Transverse colon (tissue), 4 donors: ENCODE data around the gene STN1. TPM values are rescaled to one million over a fixed set of nuclear protein-coding genes. Genes with fewer than 3 reads are reported as not detected.

ENCODE experiments used
- DNase-seq: peaks from one replicate; pipeline ENCODE4 v3.0.0-alpha.2; 2019
- H3K27ac ChIP-seq, 4 donors: fragments of 200-600 bp; sonication (generic); 2 replicates each; pipeline ENCODE4 v1.5.1; 2016 to 2018; ENCODE audit warnings: inconsistent platforms in 4 of 4
- H3K27me3 ChIP-seq: fragments of 200-600 bp; sonication (generic); 2 replicates; pipeline ENCODE4 v1.5.1; 2017; ENCODE audit warnings: inconsistent platforms
- H3K36me3 ChIP-seq, 4 donors: fragments of 200-600 bp; sonication (generic); 2 replicates each; pipeline ENCODE4 v1.5.1; 2017 to 2019; ENCODE audit warnings: inconsistent platforms in 4 of 4
- H3K4me1 ChIP-seq, 4 donors: fragments of 200-600 bp; sonication (generic); 2 replicates each; pipeline ENCODE4 v1.5.1; 2017 to 2020; ENCODE audit warnings: inconsistent platforms in 4 of 4
- H3K4me3 ChIP-seq, 4 donors: fragments of 200-600 bp; sonication (generic); 1 replicate in 1 of 4; 2 replicates in 3 of 4; pipeline versions ENCODE4 v1.5.1 to v1.6.1; 2017 to 2019; ENCODE audit warnings: inconsistent platforms in 4 of 4
- H3K9me3 ChIP-seq, 2 donors: fragments of 200-600 bp; sonication (generic); 2 replicates each; pipeline ENCODE4 v1.5.1; 2017 to 2019; ENCODE audit warnings: inconsistent platforms in 2 of 2
- EP300 ChIP-seq: sonication (generic); formaldehyde crosslinking; IDR thresholded peaks from one replicate; pipeline ENCODE4 v1.6.1; 2017; ENCODE audit warnings: antibody characterized with exemption, low read depth
- POLR2A ChIP-seq: fragments of 450-650 bp; IDR thresholded peaks from one replicate; pipeline ENCODE4 v1.6.1; 2016; ENCODE audit warnings: antibody characterized with exemption, mild to moderate bottlenecking, moderate library complexity
- POLR2AphosphoS5 ChIP-seq, 3 donors: sonication (generic); formaldehyde crosslinking; IDR thresholded peaks; one replicate each; pipeline ENCODE4 v1.6.1; 2016; ENCODE audit warnings: antibody characterized with exemption in 3 of 3
- WGBS, 2 donors: methylation state at CpG; one replicate each; pipeline ENCODE4 v1.1.5; 2018; ENCODE audit warnings: low coverage in 1 of 2; 5-methylcytosine and 5-hydroxymethylcytosine counted together
- in situ Hi-C, 4 donors: fragments of 200-750 bp; cut with MboI; loops; one replicate each; pipeline versions ENCODE4 v1.15.0 to v1.15.1; 2017; ENCODE audit warnings: low sequenced_read_pairs in 3 of 4, low pct_ligation_motif_present in 1 of 4, low pct_unique_long_range_greater_than_20kb in 1 of 4
- intact Hi-C: fragments of 100-400 bp; cut with DNase I; formaldehyde crosslinking; loops from one replicate; pipeline ENCODE4 v1.15.1; 2023; ENCODE audit warnings: low total_unique reads
- total RNA-seq, 4 donors: library from RNA; depleted of rRNA; stranded (reverse); fragments of >200 nt; gene quantifications; one replicate each; pipeline ENCODE4 v1.1.0, GENCODE V29; 2016
- TF ChIP-seq, protein P1 (sequence below), 5 experiments: fragments of 200-600 bp in 3 of 5; fragments of 450-650 bp in 2 of 5; sonication (generic) in 3 of 5; IDR thresholded peaks; 1 replicate in 2 of 5; 2 replicates in 3 of 5; pipeline ENCODE4 v1.5.1; 2016 to 2017; ENCODE audit warnings: antibody characterized with exemption in 5 of 5, inconsistent platforms in 3 of 5, mild to moderate bottlenecking in 2 of 5, moderate library complexity in 1 of 5

The STN1 gene
- total RNA-seq, 4 donors from 2014 or later: 20.8 to 31.8 (median 26.4) TPM

DNA sequence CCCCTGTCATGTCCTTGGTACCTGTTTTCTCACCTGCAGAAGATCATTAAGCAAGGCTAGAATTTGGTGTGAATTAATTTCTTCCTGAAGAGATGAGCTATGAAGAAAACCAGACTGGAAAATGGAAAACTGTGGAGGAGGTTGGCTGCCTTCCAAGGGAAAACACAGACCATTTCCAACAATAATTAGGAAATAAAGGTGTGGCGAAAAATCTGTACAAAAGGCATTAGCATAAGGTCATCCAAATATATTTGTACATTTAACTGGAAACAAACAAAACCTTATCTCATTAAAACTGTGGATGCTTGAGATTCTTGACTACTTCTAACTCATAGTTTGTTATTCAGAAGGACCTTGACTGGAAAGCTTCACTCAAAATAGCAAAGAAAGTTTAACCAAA, 1.7 kb downstream of the STN1 start:
- DNase-seq: no peak
- TF ChIP-seq POLR2AphosphoS5 (IDR thresholded peaks at IDR 0.05) (no peak), EP300 (no peak), POLR2A (no peak)
- TF ChIP-seq, protein P1, sequence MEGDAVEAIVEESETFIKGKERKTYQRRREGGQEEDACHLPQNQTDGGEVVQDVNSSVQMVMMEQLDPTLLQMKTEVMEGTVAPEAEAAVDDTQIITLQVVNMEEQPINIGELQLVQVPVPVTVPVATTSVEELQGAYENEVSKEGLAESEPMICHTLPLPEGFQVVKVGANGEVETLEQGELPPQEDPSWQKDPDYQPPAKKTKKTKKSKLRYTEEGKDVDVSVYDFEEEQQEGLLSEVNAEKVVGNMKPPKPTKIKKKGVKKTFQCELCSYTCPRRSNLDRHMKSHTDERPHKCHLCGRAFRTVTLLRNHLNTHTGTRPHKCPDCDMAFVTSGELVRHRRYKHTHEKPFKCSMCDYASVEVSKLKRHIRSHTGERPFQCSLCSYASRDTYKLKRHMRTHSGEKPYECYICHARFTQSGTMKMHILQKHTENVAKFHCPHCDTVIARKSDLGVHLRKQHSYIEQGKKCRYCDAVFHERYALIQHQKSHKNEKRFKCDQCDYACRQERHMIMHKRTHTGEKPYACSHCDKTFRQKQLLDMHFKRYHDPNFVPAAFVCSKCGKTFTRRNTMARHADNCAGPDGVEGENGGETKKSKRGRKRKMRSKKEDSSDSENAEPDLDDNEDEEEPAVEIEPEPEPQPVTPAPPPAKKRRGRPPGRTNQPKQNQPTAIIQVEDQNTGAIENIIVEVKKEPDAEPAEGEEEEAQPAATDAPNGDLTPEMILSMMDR (IDR thresholded peaks at IDR 0.05): no peak
- 22 to 40% methylated on average over 1 of the region's 1 CpG for WGBS, 2 donors
- H3K9me3 ChIP-seq: no peaks in the 10 kb centered on the region
- peaks cover 9 to 37% (median 28%) of the 10 kb centered on the region in 4 donors for H3K4me1 ChIP-seq
- in situ Hi-C loops: loop anchor here in 1 of 4 donors (10.0 kb wide), 2 partner anchors 49 to 209 kb away; partner anchors contain the start of genes SFR1 and SLK
- no peaks in the 10 kb centered on the region for H3K27me3 ChIP-seq
- H3K36me3 ChIP-seq: no peaks in the 10 kb centered on the region
- intact Hi-C loops: no loop called here
- peak overlapping the region in 1 of 4 donors; percentile 73 for H3K4me3 ChIP-seq
- peak overlapping the region; percentile 90 to 99 (median 96) for H3K27ac ChIP-seq

DNA sequence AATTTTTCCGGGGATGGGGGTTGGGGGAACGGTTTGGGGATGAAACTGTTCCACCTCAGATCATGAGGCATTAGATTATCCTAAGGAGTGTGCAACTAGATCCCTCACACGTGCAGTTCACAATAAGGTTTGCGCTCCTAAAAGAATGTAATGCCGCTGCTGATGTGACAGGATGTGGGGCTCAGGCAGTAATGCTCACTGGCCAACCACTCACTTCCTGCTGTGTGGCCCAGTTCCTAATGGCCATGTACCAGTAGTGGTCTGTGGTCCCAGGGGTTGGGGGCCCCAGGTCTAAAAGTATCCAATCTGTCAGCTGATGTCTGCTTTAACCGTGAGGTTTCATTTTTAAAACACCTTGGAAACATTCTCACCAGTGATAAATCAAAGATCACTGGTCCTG, 2.2 kb downstream of the STN1 start:
- peak overlapping the region in 1 of 4 donors; percentile 73 for H3K4me3 ChIP-seq
- peaks cover 9 to 37% (median 28%) of the 10 kb centered on the region in 4 donors for H3K4me1 ChIP-seq
- in situ Hi-C loops: loop anchor here in 1 of 4 donors (10.0 kb wide), 2 partner anchors 49 to 209 kb away; partner anchors contain the start of genes SFR1 and SLK
- WGBS, 2 donors: 0 to 63% methylated on average over 1 to 6 of the region's 6 CpGs
- H3K36me3 ChIP-seq: no peaks in the 10 kb centered on the region
- DNase-seq: peak; percentile 40
- H3K27me3 ChIP-seq: no peaks in the 10 kb centered on the region
- intact Hi-C loops: no loop called here
- no peaks in the 10 kb centered on the region for H3K9me3 ChIP-seq
- H3K27ac ChIP-seq: peak overlapping the region; percentile 90 to 99 (median 96)
- TF ChIP-seq POLR2A (no peak), POLR2AphosphoS5 (IDR thresholded peaks at IDR 0.05) (no peak), EP300 (no peak)
- TF ChIP-seq, protein P1 (IDR thresholded peaks at IDR 0.05): no peak

DNA sequence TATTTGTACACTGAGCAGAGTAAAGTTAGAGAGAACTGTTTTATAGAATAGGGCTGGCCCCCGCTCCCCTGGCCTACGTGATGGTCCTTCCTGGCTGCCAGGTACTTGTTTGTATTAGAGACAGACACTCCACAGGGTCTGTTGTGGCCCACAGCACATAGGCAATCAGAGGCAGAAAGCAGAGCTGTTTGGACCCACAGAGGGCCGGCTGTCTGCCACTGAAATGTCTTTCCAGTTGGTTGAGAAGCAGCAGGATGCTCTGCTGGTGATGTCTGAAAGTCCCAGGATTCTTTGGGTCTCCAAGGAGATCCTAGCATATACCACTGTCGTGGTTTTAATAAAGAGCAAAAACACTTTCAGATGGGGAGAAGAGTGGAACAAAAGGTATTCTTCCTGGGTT, 5.2 kb downstream of the STN1 start:
- intact Hi-C loops: no loop called here
- no peaks in the 10 kb centered on the region for H3K36me3 ChIP-seq
- H3K27ac ChIP-seq: no peak overlapping the region
- peaks cover 14 to 48% (median 34%) of the 10 kb centered on the region in 4 donors for H3K4me1 ChIP-seq
- H3K4me3 ChIP-seq: no peak overlapping the region
- no peak for DNase-seq
- no peak for TF ChIP-seq EP300
- TF ChIP-seq, protein P1 (IDR thresholded peaks at IDR 0.05): no peak
- no peak for TF ChIP-seq POLR2AphosphoS5 (IDR thresholded peaks at IDR 0.05)
- TF ChIP-seq POLR2A: no peak
- 83 to 90% methylated on average over 1 to 4 of the region's 4 CpGs for WGBS, 2 donors
- no peaks in the 10 kb centered on the region for H3K27me3 ChIP-seq
- in situ Hi-C loops: loop anchor here in 1 of 4 donors (10.0 kb wide), 2 partner anchors 52 to 212 kb away; partner anchors contain the start of genes SFR1 and SLK
- no peaks in the 10 kb centered on the region for H3K9me3 ChIP-seq

DNA sequence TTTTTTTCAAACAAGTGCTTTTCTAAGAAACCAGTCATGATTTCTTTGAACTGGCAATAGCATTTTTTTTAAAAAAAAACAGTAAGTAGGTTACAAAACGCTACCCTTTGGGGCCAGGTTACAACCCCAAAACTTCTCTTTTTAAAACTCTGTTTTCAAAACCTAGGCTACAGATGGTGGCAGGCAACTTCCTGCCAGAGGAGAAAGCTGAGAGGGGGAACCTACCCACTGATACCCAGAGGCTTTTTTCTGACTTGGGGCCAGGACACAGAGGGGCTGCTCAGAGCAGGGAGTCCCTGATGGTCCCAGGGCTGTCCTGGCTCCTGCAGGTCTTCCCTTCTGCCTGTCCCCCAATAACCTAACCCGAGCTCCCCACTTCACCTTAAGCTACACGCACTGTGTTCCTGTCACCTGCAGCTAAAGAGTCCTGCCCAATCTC, 6.9 kb downstream of the STN1 start:
- 67 to 73% methylated on average over 3 of the region's 3 CpGs for WGBS, 2 donors
- no peaks in the 10 kb centered on the region for H3K36me3 ChIP-seq
- H3K27me3 ChIP-seq: no peaks in the 10 kb centered on the region
- peaks cover 13 to 38% (median 23%) of the 10 kb centered on the region in 4 donors for H3K4me1 ChIP-seq
- H3K27ac ChIP-seq: peak overlapping the region; percentile 27 to 59 (median 46)
- in situ Hi-C loops: loop anchor here in 1 of 4 donors (10.0 kb wide), 2 partner anchors 54 to 214 kb away; partner anchors contain the start of genes SFR1 and SLK
- H3K9me3 ChIP-seq: no peaks in the 10 kb centered on the region
- intact Hi-C loops: no loop called here
- no peak overlapping the region for H3K4me3 ChIP-seq
- no peak for DNase-seq
- no peak for TF ChIP-seq POLR2A
- TF ChIP-seq POLR2AphosphoS5 (IDR thresholded peaks at IDR 0.05): no peak
- TF ChIP-seq, protein P1 (IDR thresholded peaks at IDR 0.05): no peak
- TF ChIP-seq EP300: no peak
